OCI-LY7 (cell line): ENCODE measurements around the gene ERGIC1.

ENCODE experiments used
- CTCF ChIP-seq: fragments of 200-600 bp; sonication (generic); conservative IDR thresholded peaks from 2 replicates; pipeline ENCODE4 v1.5.1; 2014; ENCODE audit warnings: mild to moderate bottlenecking, antibody characterized with exemption, low read length, moderate library complexity, mixed read lengths
- EZH2phosphoT487 ChIP-seq: fragments of 200-600 bp; sonication (generic); IDR thresholded peaks from 2 replicates; pipeline ENCODE4 v1.6.1; 2018; ENCODE audit warnings: low read depth, borderline replicate concordance, mild to moderate bottlenecking, mixed run types, antibody characterized with exemption, low read length, moderate library complexity, mixed read lengths

GRCh38 chr5:172825610-172826204 lies 8.3 kb upstream of the ERGIC1 start:
- TF ChIP-seq CTCF (no peak), EZH2phosphoT487 (no peak)
